Nephron (organoid): ENCODE results near the gene RBBP8.
A peak's percentile ranks its signal among the peaks of the same experiment; 100 is the strongest.

Experiments used
- H3K27ac Mint-ChIP-seq, 3 experiments: 2 replicates each; pipeline ENCODE4 v1.8.0; 2020; ENCODE audit warnings: mixed read lengths in 3 of 3, mild to moderate bottlenecking in 2 of 3, moderate library complexity in 1 of 3
- H3K27me3 Mint-ChIP-seq: 2 replicates; pipeline ENCODE4 v1.8.0; 2021; ENCODE audit warnings: low read depth, mild to moderate bottlenecking, moderate library complexity, mixed read lengths
- H3K36me3 Mint-ChIP-seq: 2 replicates; pipeline ENCODE4 v1.8.0; 2020; ENCODE audit warnings: low read depth, mixed read lengths
- H3K4me1 Mint-ChIP-seq: 2 replicates; pipeline ENCODE4 v1.8.0; 2020; ENCODE audit warnings: mixed read lengths
- H3K4me3 Mint-ChIP-seq, 3 experiments: 2 replicates each; pipeline ENCODE4 v1.8.0; 2020; ENCODE audit warnings: mild to moderate bottlenecking in 3 of 3, mixed read lengths in 3 of 3, moderate library complexity in 2 of 3
- H3K9me3 Mint-ChIP-seq: 2 replicates; pipeline ENCODE4 v1.8.0; 2020; ENCODE audit warnings: mixed read lengths
- CTCF ChIP-seq, 3 experiments: fragments of 200-600 bp; sonication (generic); IDR thresholded peaks; one replicate each; pipeline ENCODE4 v1.5.0; 2021; ENCODE audit warnings: antibody characterized with exemption in 3 of 3; ENCODE audit not compliant: unreplicated experiment in 3 of 3

The RBBP8 gene

GRCh38 chr18:22924589-22924988 is 8.5 kb upstream of the RBBP8 start:
- Mint-ChIP-seq H3K27ac (peak overlapping the region in 1 of 3 experiments; percentile 41), H3K27me3 (no peaks in the 10 kb centered on the region), H3K36me3 (no peaks in the 10 kb centered on the region), H3K4me1 (peaks cover 48% of the 10 kb centered on the region), H3K4me3 (no peak overlapping the region), H3K9me3 (no peaks in the 10 kb centered on the region)
- TF ChIP-seq CTCF (IDR thresholded peaks at IDR 0.05; ENCODE audit: unreplicated experiment in 3 of 3), result no peak

DNA sequence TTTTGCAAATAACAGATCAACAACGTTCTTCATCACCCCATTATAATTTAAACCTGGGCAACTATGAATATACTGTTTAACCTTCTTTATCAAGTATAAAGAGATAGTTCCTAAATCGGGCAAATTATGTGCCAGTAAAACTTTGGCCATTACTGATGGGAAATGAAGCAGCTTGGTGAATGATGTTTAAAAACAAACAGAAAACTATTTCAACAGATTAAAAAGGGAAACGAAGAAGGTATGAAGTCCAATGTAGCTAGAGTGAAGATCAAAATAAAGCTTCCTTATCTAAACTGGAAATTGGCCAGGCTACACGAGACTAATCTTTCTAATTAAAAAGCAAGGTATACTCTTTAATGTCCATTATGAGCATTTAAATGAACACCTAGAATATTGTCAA is 6.7 kb upstream of the RBBP8 start:
- H3K27me3 Mint-ChIP-seq, result no peaks in the 10 kb centered on the region

GRCh38 chr18:22928339-22928738 is 4.8 kb upstream of the RBBP8 start:
- no peak for TF ChIP-seq CTCF (IDR thresholded peaks at IDR 0.05; ENCODE audit: unreplicated experiment in 3 of 3)
- Mint-ChIP-seq H3K27ac (peak overlapping the region in 1 of 3 experiments; percentile 30), H3K9me3 (no peaks in the 10 kb centered on the region), H3K4me3 (peak overlapping the region in 1 of 3 experiments; percentile 4), H3K4me1 (peaks cover 43% of the 10 kb centered on the region), H3K36me3 (no peaks in the 10 kb centered on the region), H3K27me3 (no peaks in the 10 kb centered on the region)

More for the DNA sequence above, 6.7 kb upstream of the RBBP8 start:
- no peak for TF ChIP-seq CTCF (IDR thresholded peaks at IDR 0.05; ENCODE audit: unreplicated experiment in 3 of 3)
- Mint-ChIP-seq H3K27ac (no peak overlapping the region), H3K4me3 (no peak overlapping the region), H3K36me3 (no peaks in the 10 kb centered on the region), H3K9me3 (no peaks in the 10 kb centered on the region), H3K4me1 (peaks cover 46% of the 10 kb centered on the region)

- H3K9me3 Mint-ChIP-seq, result no peaks in the 10 kb centered on the region
- peaks cover 45% of the 10 kb centered on the region for H3K4me1 Mint-ChIP-seq
- H3K27me3 Mint-ChIP-seq, result no peaks in the 10 kb centered on the region
- no peaks in the 10 kb centered on the region for H3K36me3 Mint-ChIP-seq
- peak; percentile 63 to 70 (median 68) for TF ChIP-seq CTCF (IDR thresholded peaks at IDR 0.05; ENCODE audit: unreplicated experiment in 3 of 3)
- peak overlapping the region in 2 of 3 experiments; percentile 22 to 29 for H3K27ac Mint-ChIP-seq
- no peak overlapping the region for H3K4me3 Mint-ChIP-seq
Measured at GRCh38 chr18:22930089-22930713, 2.9 kb upstream of the RBBP8 start.

DNA sequence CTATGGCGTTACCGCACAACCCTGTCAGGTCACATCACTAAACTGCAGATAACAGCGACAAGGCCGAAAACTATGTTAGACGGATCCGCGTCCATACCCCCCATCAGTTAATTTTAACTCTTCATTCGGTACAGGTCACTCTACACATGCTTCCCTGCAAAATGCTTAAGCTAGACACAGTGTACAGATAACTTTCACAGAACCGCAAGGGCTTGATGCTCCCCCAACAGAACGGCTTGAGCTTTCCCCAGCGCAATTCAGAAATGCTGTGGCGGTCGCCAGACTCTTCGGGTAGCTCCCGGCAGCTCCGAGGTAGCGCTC is 283 bp upstream of the RBBP8 start:
- no peak for TF ChIP-seq CTCF (IDR thresholded peaks at IDR 0.05; ENCODE audit: unreplicated experiment in 3 of 3)
- peak overlapping the region; percentile 89 to 93 (median 93) for H3K27ac Mint-ChIP-seq
- H3K4me1 Mint-ChIP-seq, result peaks cover 40% of the 10 kb centered on the region

DNA sequence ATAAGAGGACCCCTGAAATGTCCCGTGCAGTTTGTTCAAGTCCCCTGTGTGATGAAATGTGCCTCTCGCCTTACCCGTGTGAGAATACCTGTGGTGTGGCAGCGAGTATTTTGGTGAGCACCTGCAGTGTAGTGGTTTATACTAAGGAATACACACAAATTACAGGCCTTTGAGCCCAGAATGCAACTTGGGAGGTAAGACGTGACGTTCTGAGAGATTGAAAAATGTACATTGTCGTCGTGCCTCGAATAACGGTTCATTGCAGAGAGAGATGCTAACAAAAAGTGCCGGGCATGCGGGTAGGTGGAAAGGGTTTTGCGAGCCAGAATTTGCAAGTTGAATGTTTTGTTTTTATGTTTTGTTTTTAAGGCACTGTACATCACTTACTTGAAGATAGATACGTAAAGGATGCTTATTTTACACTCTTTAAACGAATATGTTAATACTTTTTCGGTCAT is 867 bp downstream of the RBBP8 start:
- H3K9me3 Mint-ChIP-seq, result no peaks in the 10 kb centered on the region
- peak overlapping the region; percentile 87 to 93 (median 89) for H3K27ac Mint-ChIP-seq
- peaks cover 33% of the 10 kb centered on the region for H3K4me1 Mint-ChIP-seq
- peak overlapping the region; percentile 89 to 94 (median 90) for H3K4me3 Mint-ChIP-seq
- no peaks in the 10 kb centered on the region for H3K27me3 Mint-ChIP-seq
- TF ChIP-seq CTCF (IDR thresholded peaks at IDR 0.05; ENCODE audit: unreplicated experiment in 3 of 3), result no peak
- peaks cover 17% of the 10 kb centered on the region for H3K36me3 Mint-ChIP-seq

More for the DNA sequence above, 283 bp upstream of the RBBP8 start:
- H3K36me3 Mint-ChIP-seq, result peaks cover 6% of the 10 kb centered on the region
- peak overlapping the region; percentile 89 to 94 (median 90) for H3K4me3 Mint-ChIP-seq
- H3K9me3 Mint-ChIP-seq, result no peaks in the 10 kb centered on the region
- H3K27me3 Mint-ChIP-seq, result no peaks in the 10 kb centered on the region
